Measurements from ENCODE around the gene SYCP2L. TPM values are rescaled to one million over a fixed set of nuclear protein-coding genes. Genes with fewer than 3 reads are reported as not detected.
A peak's percentile ranks its signal among the peaks of the same experiment; 100 is the strongest.

SYCP2L gene
- total RNA-seq: 1.5 TPM
- polyA plus RNA-seq (ENCODE audit: insufficient read depth, low read depth, low replicate concordance): 1.0 TPM
- long read RNA-seq, donor 1: 0 reads
- long read RNA-seq, donor 2: 0 reads
- long read RNA-seq, donor 3: 0 reads
- long read RNA-seq, donor 4: 0 reads
- long read RNA-seq, donor 5: 0 reads
- long read RNA-seq, donor 6: 0 reads
- long read RNA-seq, donor 7: 0 reads
- long read RNA-seq, donor 8: 0 reads
- long read RNA-seq, donor 9: 0 reads
- long read RNA-seq, donor 10: 0 reads

- H3K36me3 ChIP-seq (ENCODE audit: control insufficient read depth in 2 of 3, insufficient read depth in 3 of 3, low read length in 3 of 3): no peaks in the 10 kb centered on the region
- no peak for FAIRE-seq
- peak within 1 kb of the TSS; percentile 48 to 65 (median 53) for H3K4me3 ChIP-seq (ENCODE audit: low read length in 3 of 3)
- H3K9ac ChIP-seq (ENCODE audit: low read length in 3 of 3): peak within 1 kb of the TSS in 1 of 3 donors; percentile 10
- no peaks in the 10 kb centered on the region for H3K9me3 ChIP-seq (ENCODE audit: control insufficient read depth in 2 of 3, insufficient read depth in 1 of 3, low read length in 3 of 3)
- peaks cover 0 to 2% (median 0%) of the 10 kb centered on the region in 3 donors for H3K4me1 ChIP-seq (ENCODE audit: control insufficient read depth in 2 of 3, insufficient read depth in 2 of 3, low read depth in 1 of 3, low read length in 3 of 3)
- TF ChIP-seq, protein P1, sequence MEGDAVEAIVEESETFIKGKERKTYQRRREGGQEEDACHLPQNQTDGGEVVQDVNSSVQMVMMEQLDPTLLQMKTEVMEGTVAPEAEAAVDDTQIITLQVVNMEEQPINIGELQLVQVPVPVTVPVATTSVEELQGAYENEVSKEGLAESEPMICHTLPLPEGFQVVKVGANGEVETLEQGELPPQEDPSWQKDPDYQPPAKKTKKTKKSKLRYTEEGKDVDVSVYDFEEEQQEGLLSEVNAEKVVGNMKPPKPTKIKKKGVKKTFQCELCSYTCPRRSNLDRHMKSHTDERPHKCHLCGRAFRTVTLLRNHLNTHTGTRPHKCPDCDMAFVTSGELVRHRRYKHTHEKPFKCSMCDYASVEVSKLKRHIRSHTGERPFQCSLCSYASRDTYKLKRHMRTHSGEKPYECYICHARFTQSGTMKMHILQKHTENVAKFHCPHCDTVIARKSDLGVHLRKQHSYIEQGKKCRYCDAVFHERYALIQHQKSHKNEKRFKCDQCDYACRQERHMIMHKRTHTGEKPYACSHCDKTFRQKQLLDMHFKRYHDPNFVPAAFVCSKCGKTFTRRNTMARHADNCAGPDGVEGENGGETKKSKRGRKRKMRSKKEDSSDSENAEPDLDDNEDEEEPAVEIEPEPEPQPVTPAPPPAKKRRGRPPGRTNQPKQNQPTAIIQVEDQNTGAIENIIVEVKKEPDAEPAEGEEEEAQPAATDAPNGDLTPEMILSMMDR (IDR thresholded peaks at IDR 0.05; ENCODE audit: borderline replicate concordance, extremely low read depth, insufficient read depth): no peak
- peak within 1 kb of the TSS in 1 of 2 donors; percentile 27 for H3K27ac ChIP-seq (ENCODE audit: low read depth in 2 of 2, low read length in 2 of 2)
- intact Hi-C loops (cut with DNase I): no loop called here
- peak; percentile 68 to 90 (median 82) for DNase-seq
- peaks cover 40% of the 10 kb centered on the region for H3K27me3 ChIP-seq (ENCODE audit: control insufficient read depth, insufficient read depth, low read length)
Measured at GRCh38 chr6:10886691-10887502, at the start of gene SYCP2L. Gene SYCP2L (plus strand): TSS chr6:10887052. CDS start chr6:10887127, 75 bp downstream.

DNA sequence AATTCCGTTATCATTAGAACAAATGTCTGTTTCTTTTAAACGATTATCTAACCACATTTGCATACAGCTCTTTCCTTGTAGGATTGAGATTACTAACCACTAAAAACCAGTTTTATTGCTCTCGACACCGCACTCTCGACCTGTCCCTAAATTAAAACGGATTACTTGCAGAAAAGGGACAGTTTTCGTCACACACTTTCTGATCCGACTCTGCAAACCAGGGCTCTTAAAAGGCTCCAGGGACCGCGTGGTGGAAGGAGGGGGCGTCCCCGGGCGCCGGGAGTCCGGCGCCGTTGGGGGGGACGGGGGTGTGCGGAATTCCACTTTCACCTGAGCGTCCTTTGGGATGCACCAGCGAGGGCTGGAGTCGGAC is 49.2 kb upstream of the SYCP2L start:
- H3K27ac ChIP-seq (ENCODE audit: low read depth in 2 of 2, low read length in 2 of 2): no peak overlapping the region
- intact Hi-C loops (cut with DNase I): no loop called here
- TF ChIP-seq, protein P1 (IDR thresholded peaks at IDR 0.05; ENCODE audit: borderline replicate concordance, extremely low read depth, insufficient read depth): no peak

DNA sequence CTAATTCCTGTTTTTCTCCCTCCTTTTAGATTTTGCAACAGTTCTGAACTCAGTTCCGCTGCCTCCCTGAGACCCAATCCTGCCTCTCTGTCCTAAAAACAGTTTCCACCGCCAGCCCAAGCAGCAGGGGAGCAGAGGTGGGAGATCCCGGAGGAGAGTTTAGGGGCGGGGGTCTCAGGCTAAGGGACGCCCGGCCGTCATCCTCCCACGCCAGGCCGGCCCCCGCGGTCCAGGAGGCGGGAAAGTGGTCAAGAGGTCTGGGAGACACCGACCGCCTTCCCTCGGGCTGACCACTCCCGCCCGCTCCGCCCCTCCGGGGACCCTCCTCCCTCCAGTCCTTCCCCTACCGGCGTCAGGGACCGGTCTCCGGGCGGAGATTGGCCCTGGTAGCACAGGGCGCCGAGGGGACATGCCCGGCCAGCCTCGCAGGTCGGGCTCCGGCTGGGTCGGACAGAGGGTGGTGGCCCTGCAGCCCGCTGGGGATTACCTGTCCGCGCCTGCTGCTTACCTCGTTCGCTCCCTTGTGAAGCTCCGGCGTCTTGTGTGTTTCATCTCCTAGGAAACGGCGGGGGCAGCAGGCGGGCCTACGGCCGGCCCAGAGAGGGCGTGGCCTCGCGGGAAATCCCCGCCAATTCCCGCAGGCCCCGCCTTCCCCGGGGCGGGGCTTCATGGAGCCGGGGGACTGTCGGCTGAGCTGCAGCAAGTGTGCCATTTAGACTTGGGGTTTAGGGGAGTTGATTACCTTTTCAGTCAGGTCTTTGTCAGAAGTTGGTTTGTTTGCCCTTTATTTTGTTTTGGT is 48.7 kb upstream of the SYCP2L start, which contains the start of gene MAK:
TSS of gene MAK (minus strand) at position 545 of the 799 bp plus-strand sequence. CDS start 7,891 bp downstream, outside the sequence.
- no peaks in the 10 kb centered on the region for H3K9me3 ChIP-seq (ENCODE audit: control insufficient read depth in 2 of 3, insufficient read depth in 1 of 3, low read length in 3 of 3)
- H3K4me3 ChIP-seq (ENCODE audit: low read length in 3 of 3): peak within 1 kb of the TSS; percentile 45 to 79 (median 72)
- no peaks in the 10 kb centered on the region for H3K27me3 ChIP-seq (ENCODE audit: control insufficient read depth, insufficient read depth, low read length)
- H3K9ac ChIP-seq (ENCODE audit: low read length in 3 of 3): peak within 1 kb of the TSS; percentile 8 to 69 (median 11)
- intact Hi-C loops (cut with DNase I): no loop called here
- no peaks in the 10 kb centered on the region for H3K4me1 ChIP-seq (ENCODE audit: control insufficient read depth in 2 of 3, insufficient read depth in 2 of 3, low read depth in 1 of 3, low read length in 3 of 3)
- FAIRE-seq (peak; percentile 90), DNase-seq (peak; percentile 95 to 97 (median 96))
- peak within 1 kb of the TSS; percentile 63 to 69 for H3K27ac ChIP-seq (ENCODE audit: low read depth in 2 of 2, low read length in 2 of 2)
- TF ChIP-seq, protein P1 (IDR thresholded peaks at IDR 0.05; ENCODE audit: borderline replicate concordance, extremely low read depth, insufficient read depth): no peak
- no peaks in the 10 kb centered on the region for H3K36me3 ChIP-seq (ENCODE audit: control insufficient read depth in 2 of 3, insufficient read depth in 3 of 3, low read length in 3 of 3)

More for the DNA sequence above, 49.2 kb upstream of the SYCP2L start:
- Histone ChIP-seq H3K4me1 (ENCODE audit: control insufficient read depth in 2 of 3, insufficient read depth in 2 of 3, low read depth in 1 of 3, low read length in 3 of 3) (no peaks in the 10 kb centered on the region), H3K9ac (ENCODE audit: low read length in 3 of 3) (peak overlapping the region; percentile 8 to 69 (median 11)), H3K36me3 (ENCODE audit: control insufficient read depth in 2 of 3, insufficient read depth in 3 of 3, low read length in 3 of 3) (no peaks in the 10 kb centered on the region), H3K27me3 (ENCODE audit: control insufficient read depth, insufficient read depth, low read length) (no peaks in the 10 kb centered on the region), H3K9me3 (ENCODE audit: control insufficient read depth in 2 of 3, insufficient read depth in 1 of 3, low read length in 3 of 3) (no peaks in the 10 kb centered on the region), H3K4me3 (ENCODE audit: low read length in 3 of 3) (peak overlapping the region; percentile 45 to 79 (median 58))
- FAIRE-seq: no peak
- peak in 2 of 5 donors; percentile 65 to 72 for DNase-seq
